Mesangial cell (primary cell): ENCODE data around the gene FBXO10. TPM values are rescaled to one million over a fixed set of nuclear protein-coding genes. Genes with fewer than 3 reads are reported as not detected.

Experiments
- total RNA-seq: library from RNA; depleted of rRNA; stranded (reverse); fragments of >200 nt; gene quantifications from 2 replicates; pipeline ENCODE4 v1.2.3, GENCODE V29; 2015

Gene FBXO10
- total RNA-seq, result 7.5 and 12.4 TPM in 2 replicates

DNA sequence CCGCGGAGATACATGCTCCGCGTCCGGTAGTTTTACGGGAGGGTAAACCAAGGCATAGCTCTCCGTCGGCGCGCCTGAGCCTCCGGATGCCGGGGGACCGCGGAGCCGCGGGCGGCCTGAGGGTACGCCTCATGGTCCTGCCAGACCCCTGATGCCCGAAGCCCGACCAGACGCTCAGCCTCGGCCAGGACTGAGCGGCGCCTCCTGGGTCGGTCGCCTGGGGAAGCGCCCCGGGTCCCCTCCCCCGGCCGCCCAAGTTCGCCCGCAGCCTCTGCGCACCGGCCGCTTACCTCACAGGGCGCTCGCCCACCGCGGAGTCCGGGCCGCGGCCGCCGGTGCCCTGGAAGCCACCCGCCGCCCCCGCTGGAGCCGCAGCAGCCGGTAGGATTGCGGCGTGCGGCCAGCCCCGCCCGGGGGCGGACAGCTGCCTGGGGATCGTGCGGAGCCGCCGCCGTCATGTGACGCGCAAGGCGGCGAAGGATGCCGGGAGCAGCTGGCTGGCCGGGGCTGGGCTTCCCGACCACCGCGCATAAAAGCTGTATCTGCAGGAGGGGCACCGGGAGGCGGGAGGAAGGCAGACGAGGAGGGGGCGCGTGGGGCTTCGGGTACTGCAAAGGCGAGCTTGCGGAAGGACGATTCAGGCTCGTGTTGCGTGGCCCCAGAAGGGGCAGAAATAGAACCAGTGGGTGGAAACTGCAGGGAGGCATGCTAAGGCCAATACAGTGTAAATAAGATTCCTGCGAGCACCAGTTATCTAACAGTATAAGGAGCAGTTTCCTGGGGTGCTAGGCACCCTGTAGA, at the start of gene FBXO10:
FBXO10 (minus strand) TSS at position 460 of the 801 bp plus-strand sequence. CDS start 34,612 bp downstream, outside the sequence.

DNA sequence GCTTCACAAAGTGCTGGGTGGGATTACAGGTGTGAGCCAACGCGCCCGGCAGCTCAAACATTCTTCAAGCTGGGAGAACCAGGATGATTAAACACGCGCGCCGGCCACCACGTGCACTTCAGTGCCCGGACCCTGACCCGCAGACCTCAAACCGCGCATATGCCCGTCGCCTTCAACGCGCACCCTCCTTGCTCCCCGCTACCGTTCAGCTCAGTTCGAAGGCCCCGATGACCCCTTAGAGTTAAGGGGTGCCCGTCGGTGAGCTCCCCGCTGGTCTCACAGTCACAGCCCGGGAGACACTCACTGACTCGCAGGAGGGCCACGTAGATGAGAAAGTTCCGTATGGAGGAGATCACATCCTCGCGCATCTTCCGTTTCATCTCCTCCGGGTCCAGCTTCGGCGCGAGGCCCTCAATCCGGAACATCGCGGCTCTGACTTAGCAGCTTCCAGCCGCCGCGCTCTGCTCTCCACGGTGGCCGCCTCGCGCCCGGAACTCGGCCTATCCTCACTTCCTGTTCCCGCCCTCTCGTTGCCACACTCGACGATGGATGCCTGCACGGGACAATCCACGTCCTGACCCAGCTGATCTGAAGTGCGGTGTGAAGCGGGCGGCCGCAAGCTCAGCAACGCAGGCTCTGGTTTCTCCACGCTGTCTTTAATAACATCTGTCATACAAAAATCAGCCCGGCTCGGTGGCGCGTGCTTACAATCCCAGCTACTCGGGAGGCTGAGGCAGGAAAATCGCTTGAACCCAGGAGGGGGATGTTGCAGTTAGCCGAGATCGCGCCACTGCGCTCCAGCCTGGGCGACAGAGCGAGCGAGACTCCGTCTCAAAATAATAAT, 16.1 kb upstream of the FBXO10 start, which contains the start of gene TOMM5:
TOMM5 (minus strand) TSS at position 490 of the 844 bp plus-strand sequence; CDS start at position 425, 65 bp downstream.

GRCh38 chr9:37485389-37486255, 90.6 kb downstream of the FBXO10 start, which contains the start of gene POLR1E:
Gene POLR1E (plus strand): TSS chr9:37485948. CDS start chr9:37486048, 100 bp downstream.

GRCh38 chr9:37465249-37466036, 110.7 kb downstream of the FBXO10 start, which contains the start of gene ZBTB5:
Gene ZBTB5 (minus strand): TSS chr9:37465450. CDS start chr9:37442551, 22,899 bp downstream.

Other genes with a start within 250 kb of the FBXO10 start
- 142 and 160 TPM in 2 replicates for gene GRHPR, start 153.7 kb downstream of the FBXO10 start, total RNA-seq
- gene ZBTB5, start 110.9 kb downstream of the FBXO10 start, total RNA-seq, result 9.3 and 15.3 TPM in 2 replicates
- 19.5 and 28.2 TPM in 2 replicates for gene POLR1E, start 90.4 kb downstream of the FBXO10 start, total RNA-seq
- 98.8 and 198 TPM in 2 replicates for gene TOMM5, start 16.2 kb upstream of the FBXO10 start, total RNA-seq
- gene FRMPD1, start 74.6 kb upstream of the FBXO10 start, total RNA-seq, result under 0.01 TPM in 1 of 2 replicates, not detected in the other
- gene TRMT10B, start 177.4 kb upstream of the FBXO10 start, total RNA-seq, result 1.8 and 1.9 TPM in 2 replicates
- 40.6 and 72.5 TPM in 2 replicates for gene EXOSC3, start 208.7 kb upstream of the FBXO10 start, total RNA-seq
- 23.8 and 29.0 TPM in 2 replicates for gene DCAF10, start 224.4 kb upstream of the FBXO10 start, total RNA-seq